GM18502 (cell line): ENCODE data around the gene ABHD15.

Source experiments
- ATAC-seq: cut with Tn5 transposase; IDR thresholded peaks from one replicate; pipeline ENCODE4 v1.9.1; 2021; ENCODE audit warnings: mild to moderate bottlenecking; ENCODE audit not compliant: unreplicated experiment, poor library complexity

Gene ABHD15

GRCh38 chr17:29583324-29584248 lies 16.7 kb upstream of the ABHD15 start:
- ATAC-seq = no peak

- ATAC-seq = no peak
Observed at GRCh38 chr17:29582772-29583171, 15.9 kb upstream of the ABHD15 start.

- no peak for ATAC-seq
Observed at GRCh38 chr17:29582254-29582765, 15.5 kb upstream of the ABHD15 start.

GRCh38 chr17:29581583-29582253 lies 14.9 kb upstream of the ABHD15 start:
- no peak for ATAC-seq

- ATAC-seq = peak; percentile 77
Observed at GRCh38 chr17:29579866-29580771, 13.3 kb upstream of the ABHD15 start.

GRCh38 chr17:29578626-29579485 lies 12.0 kb upstream of the ABHD15 start:
- no peak for ATAC-seq

- ATAC-seq = no peak
Observed at GRCh38 chr17:29577385-29578211, 10.8 kb upstream of the ABHD15 start.

- ATAC-seq = no peak
Observed at GRCh38 chr17:29577001-29577370, 10.1 kb upstream of the ABHD15 start.

- no peak for ATAC-seq
Observed at GRCh38 chr17:29576214-29577000, 9.6 kb upstream of the ABHD15 start.

GRCh38 chr17:29575511-29576213 lies 8.8 kb upstream of the ABHD15 start:
- ATAC-seq = no peak

GRCh38 chr17:29574732-29575510 lies 8.1 kb upstream of the ABHD15 start:
- ATAC-seq = no peak

- no peak for ATAC-seq
Observed at GRCh38 chr17:29573871-29574731, 7.3 kb upstream of the ABHD15 start.

GRCh38 chr17:29573558-29573869 lies 6.7 kb upstream of the ABHD15 start:
- no peak for ATAC-seq

GRCh38 chr17:29572691-29573557 lies 6.1 kb upstream of the ABHD15 start:
- no peak for ATAC-seq
